ENCODE results near the gene FZD10. TPM values are rescaled to one million over a fixed set of nuclear protein-coding genes. Genes with fewer than 3 reads are reported as not detected.

FZD10 gene
- total RNA-seq, 1 donor from 2014 or later, result 0.21 TPM

DNA sequence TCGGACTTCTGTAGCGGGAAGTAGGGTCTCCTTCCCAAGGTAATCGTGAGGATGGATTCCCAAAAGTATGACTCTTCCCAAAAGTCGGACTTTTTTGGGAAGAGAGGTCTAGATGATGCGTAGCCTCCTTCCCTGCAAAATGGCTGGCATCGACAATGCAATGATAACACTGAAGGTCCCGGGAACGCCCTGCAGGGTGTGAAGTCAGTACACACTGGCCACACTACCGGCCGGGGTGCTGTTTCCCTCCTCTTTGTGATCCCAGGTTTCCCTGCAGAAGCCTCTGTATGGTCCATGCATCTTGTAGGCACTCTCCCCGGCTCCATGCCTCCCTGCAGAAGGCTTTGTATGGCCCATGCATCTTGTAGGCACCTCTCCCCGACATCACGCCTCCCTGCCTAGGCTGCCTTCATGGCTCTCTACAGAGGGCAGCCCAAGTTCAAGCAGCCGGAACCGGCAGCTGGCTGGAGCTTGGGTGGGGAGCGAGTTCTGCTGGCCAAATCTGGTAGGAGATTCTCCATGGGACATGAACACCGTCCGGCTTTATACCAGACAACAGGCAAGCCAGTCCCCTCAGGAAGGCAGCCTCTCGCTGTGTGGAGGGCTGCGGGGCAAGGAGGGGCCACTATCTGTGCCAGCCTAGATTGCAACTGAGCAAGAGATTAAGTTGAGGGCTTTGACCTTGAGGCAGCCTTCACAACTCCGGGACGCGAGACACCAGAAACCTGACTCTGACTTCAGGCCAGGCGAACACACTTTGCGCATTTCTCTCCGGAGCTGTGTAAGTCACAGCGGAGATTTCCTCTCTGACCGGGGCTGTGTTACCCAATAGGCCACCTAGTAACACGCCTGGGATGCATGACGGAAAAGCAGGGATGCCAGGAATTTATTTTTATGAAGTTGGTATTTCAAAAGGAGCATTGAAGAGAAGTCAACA is 23.5 kb downstream of the FZD10 start:
- intact Hi-C loops (cut with DNase I), result no loop called here
- Histone ChIP-seq H3K36me3 (no peaks in the 10 kb centered on the region), H3K4me3 (no peak overlapping the region), H3K9me3 (no peaks in the 10 kb centered on the region), H3K4me1 (no peaks in the 10 kb centered on the region), H3K27me3 (no peaks in the 10 kb centered on the region), H3K27ac (no peak overlapping the region)
- TF ChIP-seq, protein P1, sequence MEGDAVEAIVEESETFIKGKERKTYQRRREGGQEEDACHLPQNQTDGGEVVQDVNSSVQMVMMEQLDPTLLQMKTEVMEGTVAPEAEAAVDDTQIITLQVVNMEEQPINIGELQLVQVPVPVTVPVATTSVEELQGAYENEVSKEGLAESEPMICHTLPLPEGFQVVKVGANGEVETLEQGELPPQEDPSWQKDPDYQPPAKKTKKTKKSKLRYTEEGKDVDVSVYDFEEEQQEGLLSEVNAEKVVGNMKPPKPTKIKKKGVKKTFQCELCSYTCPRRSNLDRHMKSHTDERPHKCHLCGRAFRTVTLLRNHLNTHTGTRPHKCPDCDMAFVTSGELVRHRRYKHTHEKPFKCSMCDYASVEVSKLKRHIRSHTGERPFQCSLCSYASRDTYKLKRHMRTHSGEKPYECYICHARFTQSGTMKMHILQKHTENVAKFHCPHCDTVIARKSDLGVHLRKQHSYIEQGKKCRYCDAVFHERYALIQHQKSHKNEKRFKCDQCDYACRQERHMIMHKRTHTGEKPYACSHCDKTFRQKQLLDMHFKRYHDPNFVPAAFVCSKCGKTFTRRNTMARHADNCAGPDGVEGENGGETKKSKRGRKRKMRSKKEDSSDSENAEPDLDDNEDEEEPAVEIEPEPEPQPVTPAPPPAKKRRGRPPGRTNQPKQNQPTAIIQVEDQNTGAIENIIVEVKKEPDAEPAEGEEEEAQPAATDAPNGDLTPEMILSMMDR (IDR thresholded peaks at IDR 0.05), result no peak
- DNase-seq (ENCODE audit: low spot score in 2 of 2), result no peak

DNA sequence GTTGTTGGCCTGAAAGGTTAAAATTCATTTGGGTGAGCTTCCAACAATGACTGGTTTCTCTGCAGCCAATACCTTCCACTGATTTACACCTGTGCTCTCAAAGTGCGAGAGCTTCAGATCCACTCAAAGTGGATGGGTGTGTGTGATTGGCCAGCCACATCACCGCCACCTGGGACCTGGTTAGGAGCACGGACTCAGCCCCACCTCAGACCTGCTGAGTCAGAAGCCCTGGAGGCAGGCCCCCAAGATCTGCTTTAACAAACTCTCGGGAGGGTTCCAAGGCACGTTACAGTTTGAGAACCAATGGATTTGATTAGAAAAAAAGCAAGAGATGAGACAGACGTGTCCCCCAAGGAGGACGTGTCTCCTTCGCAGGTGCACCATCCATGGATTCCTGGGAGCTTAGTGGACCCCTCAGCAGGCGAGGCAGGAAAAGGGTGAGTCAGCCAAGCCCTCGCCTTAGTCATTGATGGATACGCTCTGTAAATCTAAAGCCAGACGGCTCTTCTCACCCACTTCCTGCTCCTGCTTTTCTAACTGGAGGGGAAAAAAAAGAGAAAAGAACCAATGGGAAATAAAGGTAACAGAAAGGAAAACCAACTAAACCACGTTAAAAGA is 24.5 kb downstream of the FZD10 start:
- Histone ChIP-seq H3K9me3 (no peaks in the 10 kb centered on the region), H3K4me1 (no peaks in the 10 kb centered on the region), H3K4me3 (no peak overlapping the region), H3K27me3 (no peaks in the 10 kb centered on the region), H3K27ac (no peak overlapping the region), H3K36me3 (no peaks in the 10 kb centered on the region)
- TF ChIP-seq, protein P1 (IDR thresholded peaks at IDR 0.05), result no peak
- no peak for DNase-seq (ENCODE audit: low spot score in 2 of 2)
- intact Hi-C loops (cut with DNase I), result no loop called here

DNA sequence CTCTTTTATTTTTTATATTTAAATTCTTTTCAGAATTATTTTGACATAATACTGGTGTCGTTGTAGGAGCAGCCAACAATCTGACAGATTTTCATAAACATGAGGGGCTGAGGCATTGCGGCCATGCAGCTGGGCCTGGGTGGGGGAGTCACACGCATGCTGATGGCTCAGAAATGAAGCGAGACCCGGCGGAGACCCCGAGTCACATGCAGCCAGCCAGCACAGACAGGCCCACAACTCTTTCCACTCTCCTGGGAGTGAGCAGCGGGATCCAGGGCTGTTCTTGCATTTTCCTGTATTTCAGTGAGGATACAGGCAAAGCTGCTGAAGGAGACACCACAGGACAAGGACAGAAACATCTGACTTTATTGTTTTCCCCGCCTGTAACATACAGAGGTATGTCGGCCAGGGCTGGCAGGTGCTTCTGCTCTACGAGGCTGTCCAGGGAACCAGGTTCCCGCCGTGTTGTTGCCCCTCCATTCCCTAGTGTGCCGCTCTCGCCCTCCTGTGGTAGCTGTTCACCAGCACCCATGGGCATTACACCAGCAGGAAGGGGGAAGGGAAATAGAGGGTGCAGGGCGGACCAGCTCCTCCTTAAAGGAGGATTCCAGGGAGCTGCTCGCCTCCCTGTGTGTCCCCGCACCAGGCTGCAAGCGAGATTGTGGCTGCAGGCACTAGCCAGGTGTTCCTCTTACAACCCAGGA is 30.5 kb downstream of the FZD10 start:
- intact Hi-C loops (cut with DNase I), result no loop called here
- no peak for DNase-seq (ENCODE audit: low spot score in 2 of 2)
- no peak overlapping the region for H3K27ac ChIP-seq
- TF ChIP-seq, protein P1 (IDR thresholded peaks at IDR 0.05), result no peak
- H3K4me1 ChIP-seq, result no peaks in the 10 kb centered on the region
- H3K36me3 ChIP-seq, result no peaks in the 10 kb centered on the region
- H3K4me3 ChIP-seq, result no peak overlapping the region
- no peaks in the 10 kb centered on the region for H3K9me3 ChIP-seq
- H3K27me3 ChIP-seq, result no peaks in the 10 kb centered on the region

DNA sequence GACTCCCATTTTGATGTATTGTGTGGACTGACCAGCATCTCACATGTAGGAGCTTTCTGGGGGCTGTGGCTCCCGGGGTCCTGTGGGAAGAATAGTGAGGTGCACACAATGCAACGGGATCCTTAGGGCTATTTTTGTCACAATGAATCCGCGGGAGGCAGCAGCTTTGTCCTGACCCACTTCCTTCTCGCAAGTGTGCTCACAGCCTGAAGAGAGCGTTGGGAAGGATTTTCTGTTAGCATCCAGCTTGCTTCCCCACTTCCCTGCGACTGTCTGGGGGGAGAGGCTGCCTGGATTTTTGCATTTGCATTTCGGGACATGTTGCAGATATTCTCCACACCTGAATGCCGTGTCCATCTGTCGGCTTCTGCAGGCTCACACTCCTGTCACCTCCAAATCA is 31.9 kb downstream of the FZD10 start:
- Histone ChIP-seq H3K4me3 (no peak overlapping the region), H3K9me3 (no peaks in the 10 kb centered on the region), H3K27ac (no peak overlapping the region), H3K4me1 (no peaks in the 10 kb centered on the region), H3K36me3 (no peaks in the 10 kb centered on the region), H3K27me3 (no peaks in the 10 kb centered on the region)
- TF ChIP-seq, protein P1 (IDR thresholded peaks at IDR 0.05), result no peak
- no peak for DNase-seq (ENCODE audit: low spot score in 2 of 2)
- intact Hi-C loops (cut with DNase I), result no loop called here

DNA sequence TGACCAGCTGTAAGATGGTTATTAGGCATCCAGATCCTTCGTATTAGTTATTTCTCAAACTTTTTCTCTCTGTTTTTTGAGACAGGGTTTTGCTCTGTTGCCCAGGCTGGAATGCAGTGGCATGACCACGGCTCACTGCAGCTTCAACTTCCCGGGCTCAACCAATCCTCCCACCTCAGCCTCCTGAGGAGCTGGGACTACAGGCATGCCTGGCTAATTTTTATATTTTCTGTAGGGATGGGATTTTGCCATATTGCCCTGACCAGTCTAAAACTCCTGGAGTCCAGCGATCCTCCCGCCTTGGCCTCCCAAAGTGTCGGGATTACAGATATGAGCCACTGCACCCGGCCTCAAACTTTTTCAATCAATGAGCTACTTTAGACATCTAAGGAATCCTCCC is 33.1 kb downstream of the FZD10 start:
- H3K36me3 ChIP-seq, result no peaks in the 10 kb centered on the region
- intact Hi-C loops (cut with DNase I), result no loop called here
- H3K27ac ChIP-seq, result no peak overlapping the region
- H3K4me3 ChIP-seq, result no peak overlapping the region
- no peaks in the 10 kb centered on the region for H3K27me3 ChIP-seq
- no peaks in the 10 kb centered on the region for H3K4me1 ChIP-seq
- no peaks in the 10 kb centered on the region for H3K9me3 ChIP-seq
- DNase-seq (ENCODE audit: low spot score in 2 of 2), result no peak
- TF ChIP-seq, protein P1 (IDR thresholded peaks at IDR 0.05), result no peak
